HCT116 (cell line): ENCODE results near the gene ADAMTSL5. TPM values are rescaled to one million over a fixed set of nuclear protein-coding genes. Genes with fewer than 3 reads are reported as not detected.

Source experiments
- ATAC-seq: fragments of 200-7000 bp; cut with Tn5 transposase; 2 replicates; pipeline ENCODE4 v1.9.1; 2020; ENCODE audit warnings: mild to moderate bottlenecking, moderate library complexity
- BruUV-seq: library from RNA; stranded (reverse); fragments of 400-500 nt; replicated peaks from 2 replicates; lab custom pipeline; 2021; lab: Mats Ljungman, UMichigan
- CTCF ChIA-PET: fragments of 300-600 bp; sonication (Branson Sonifier 250); formaldehyde crosslinking; loops from one replicate; lab custom pipeline; 2021; ENCODE audit warnings: antibody characterized with exemption; lab: Charles Lee
- POLR2A ChIA-PET: fragments of 300-600, 350-600 bp; sonication (Branson Sonifier 250); formaldehyde crosslinking; loops from one replicate; lab custom pipeline; 2021; ENCODE audit warnings: antibody characterized with exemption; lab: Charles Lee
- RAD21 ChIA-PET, 2 experiments: fragments of 300-600 bp; sonication (Branson Sonifier 250); formaldehyde crosslinking; loops; one replicate each; lab custom pipeline; 2023; ENCODE audit warnings: low total read pairs in 2 of 2; ENCODE audit not compliant: uncharacterized antibody in 2 of 2, unreplicated experiment in 2 of 2, low non-redundant PET in 1 of 2; lab: Charles Lee
- DNase-seq: peaks from one replicate; pipeline ENCODE4 v3.0.0-alpha.2; 2010; ENCODE audit warnings: low read depth, low spot score
- H2AFZ ChIP-seq: fragments of 200-600 bp; shearing (Covaris generic), sonication (generic); 2 replicates; pipeline ENCODE4 v1.6.1; 2017; ENCODE audit warnings: low read depth, mixed run types, mixed read lengths, antibody characterized with exemption, low read length; ENCODE audit not compliant: poor library complexity, severe bottlenecking
- H3K27ac ChIP-seq: 2 replicates; pipeline ENCODE4 v1.5.1; 2012; ENCODE audit warnings: low read depth, low read length
- H3K27me3 ChIP-seq: fragments of 200-600 bp; sonication (generic); 2 replicates; pipeline ENCODE4 v1.6.1; 2016; ENCODE audit warnings: mixed run types, low read length, mixed read lengths; ENCODE audit not compliant: insufficient read depth
- H3K36me3 ChIP-seq, 2 experiments: fragments of 200-500 bp in 1 of 2; fragments of 200-600 bp in 1 of 2; sonication (Bioruptor generic) in 1 of 2; sonication (generic) in 1 of 2; 2 replicates each; pipeline versions ENCODE4 v1.5.1 to v1.6.1; 2014 to 2016; ENCODE audit warnings: low read length in 2 of 2, inconsistent platforms in 1 of 2, mixed read lengths in 1 of 2, mixed run types in 1 of 2; ENCODE audit not compliant: insufficient read depth in 2 of 2, control insufficient read depth in 1 of 2
- H3K4me1 ChIP-seq, 2 experiments: fragments of 200-600 bp in 1 of 2; sonication (generic) in 1 of 2; 2 replicates each; pipeline versions ENCODE4 v1.5.1 to v1.6.1; 2012 to 2017; ENCODE audit warnings: low read length in 2 of 2, inconsistent platforms in 1 of 2, mild to moderate bottlenecking in 1 of 2, mixed read lengths in 1 of 2, mixed run types in 1 of 2, moderate library complexity in 1 of 2; ENCODE audit not compliant: insufficient read depth in 2 of 2, control insufficient read depth in 1 of 2
- H3K4me2 ChIP-seq: fragments of 200-600 bp; sonication (generic); 2 replicates; pipeline ENCODE4 v1.6.1; 2017; ENCODE audit warnings: mixed run types, low read length, mixed read lengths
- H3K4me3 ChIP-seq, 2 experiments: fragments of 200-600 bp in 1 of 2; sonication (generic) in 1 of 2; replicated peaks in 1 of 2; 2 replicates each; pipeline ENCODE4 v1.5.1; 2011 to 2016; ENCODE audit warnings: low read length in 2 of 2, control low read depth in 1 of 2, low read depth in 1 of 2, mild to moderate bottlenecking in 1 of 2, mixed read lengths in 1 of 2, mixed run types in 1 of 2
- H3K79me2 ChIP-seq: fragments of 200-600 bp; sonication (generic); 2 replicates; pipeline ENCODE4 v1.6.1; 2017; ENCODE audit warnings: mild to moderate bottlenecking, mixed run types, low read length, moderate library complexity, mixed read lengths; ENCODE audit not compliant: insufficient read depth
- H3K9ac ChIP-seq: fragments of 200-600 bp; sonication (generic); 2 replicates; pipeline ENCODE4 v1.6.1; 2016; ENCODE audit warnings: low read length, mixed read lengths
- H3K9me2 ChIP-seq: fragments of 200-600 bp; sonication (generic), shearing (Covaris generic); 2 replicates; pipeline ENCODE4 v1.6.1; 2017; ENCODE audit warnings: mixed run types, mild to moderate bottlenecking, moderate library complexity; ENCODE audit not compliant: insufficient read depth
- H3K9me3 ChIP-seq, 2 experiments: fragments of 200-500 bp in 1 of 2; fragments of 200-600 bp in 1 of 2; sonication (Bioruptor generic) in 1 of 2; sonication (generic) in 1 of 2; 2 replicates each; pipeline ENCODE4 v1.6.1; 2014 to 2017; ENCODE audit warnings: low read length in 2 of 2, mixed read lengths in 2 of 2, inconsistent platforms in 1 of 2, low read depth in 1 of 2, mild to moderate bottlenecking in 1 of 2, mixed run types in 1 of 2, moderate library complexity in 1 of 2; ENCODE audit not compliant: control insufficient read depth in 1 of 2, insufficient read depth in 1 of 2
- H4K20me1 ChIP-seq: fragments of 200-600 bp; sonication (generic), shearing (Covaris generic); 2 replicates; pipeline ENCODE4 v1.6.1; 2017; ENCODE audit warnings: mixed run types, mild to moderate bottlenecking, moderate library complexity; ENCODE audit not compliant: insufficient read depth
- CBX3 ChIP-seq: IDR thresholded peaks from 2 replicates; pipeline ENCODE4 v1.6.1; 2012; ENCODE audit warnings: low read depth
- CEBPB ChIP-seq: IDR thresholded peaks from 2 replicates; pipeline ENCODE4 v1.6.1; 2012; ENCODE audit warnings: low read depth
- EZH2 ChIP-seq: fragments of 200-600 bp; sonication (generic); IDR thresholded peaks from 2 replicates; pipeline ENCODE4 v1.6.1; 2017; ENCODE audit warnings: antibody characterized with exemption, mixed run types
- FOSL1 ChIP-seq: IDR thresholded peaks from 2 replicates; pipeline ENCODE4 v1.6.1; 2012; ENCODE audit warnings: low read depth
- RAD21 ChIP-seq: IDR thresholded peaks from 2 replicates; pipeline ENCODE4 v1.6.1; 2012; ENCODE audit warnings: low read depth, mild to moderate bottlenecking
- SIN3A ChIP-seq: IDR thresholded peaks from 2 replicates; pipeline ENCODE4 v1.6.1; 2012; ENCODE audit warnings: low read depth
- TCF7L2 ChIP-seq: IDR thresholded peaks from 2 replicates; pipeline ENCODE4 v1.7.0; 2011; ENCODE audit warnings: borderline replicate concordance, inconsistent platforms; ENCODE audit not compliant: insufficient read depth, insufficient read length; ENCODE audit errors: extremely low read depth
- YY1 ChIP-seq: IDR thresholded peaks from 2 replicates; pipeline ENCODE4 v1.6.1; 2011; ENCODE audit warnings: low read length, low read depth, moderate library complexity, mild to moderate bottlenecking; ENCODE audit not compliant: insufficient replicate concordance; ENCODE audit errors: extremely low read depth
- ZNF274 ChIP-seq: fragments of 200-500 bp; sonication (Bioruptor generic); IDR thresholded peaks from 2 replicates; pipeline ENCODE4 v1.6.1; 2014; ENCODE audit warnings: mild to moderate bottlenecking, low read depth, low read length, inconsistent platforms
- intact Hi-C: fragments of 100-400 bp; cut with micrococcal nuclease; formaldehyde crosslinking; loops from 2 replicates; pipeline ENCODE4 v1.10.0; 2022
- total RNA-seq: library from RNA; stranded (reverse); gene quantifications from one replicate; pipeline ENCODE4 v1.2.1, GENCODE V29; 2021; ENCODE audit not compliant: unreplicated experiment
- TF ChIP-seq, protein P1 (sequence below): IDR thresholded peaks from 2 replicates; pipeline ENCODE4 v1.6.1; 2011; ENCODE audit warnings: mild to moderate bottlenecking, low read length, moderate library complexity; ENCODE audit not compliant: insufficient replicate concordance; ENCODE audit errors: extremely low read depth

ADAMTSL5 gene
- total RNA-seq, 1 experiment from 2014 or later, result 24.0 TPM

DNA sequence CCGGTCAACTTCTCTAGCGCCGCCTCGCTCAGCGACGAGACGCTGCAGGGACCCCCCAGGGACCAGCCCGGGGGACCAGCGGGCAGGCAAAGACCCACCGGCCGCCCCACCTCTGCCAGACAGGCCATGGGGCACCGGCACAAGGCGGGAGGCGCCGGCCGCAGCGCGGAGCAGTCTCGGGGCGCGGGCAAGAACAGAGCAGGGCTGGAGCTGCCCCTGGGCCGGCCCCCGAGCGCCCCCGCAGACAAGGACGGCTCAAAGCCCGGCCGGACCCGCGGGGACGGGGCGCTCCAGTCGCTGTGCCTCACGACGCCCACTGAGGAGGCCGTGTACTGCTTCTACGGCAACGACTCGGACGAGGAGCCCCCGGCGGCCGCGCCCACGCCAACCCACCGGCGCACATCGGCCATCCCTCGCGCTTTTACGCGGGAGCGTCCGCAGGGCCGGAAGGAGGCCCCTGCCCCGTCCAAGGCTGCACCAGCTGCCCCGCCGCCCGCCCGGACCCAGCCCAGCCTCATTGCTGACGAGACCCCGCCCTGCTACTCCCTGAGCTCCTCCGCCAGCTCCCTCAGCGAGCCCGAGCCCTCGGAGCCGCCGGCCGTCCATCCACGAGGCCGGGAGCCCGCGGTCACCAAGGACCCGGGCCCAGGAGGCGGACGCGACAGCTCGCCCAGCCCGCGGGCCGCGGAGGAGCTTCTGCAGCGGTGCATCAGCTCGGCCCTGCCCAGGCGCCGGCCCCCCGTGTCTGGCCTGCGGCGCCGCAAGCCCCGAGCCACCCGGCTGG lies 45.1 kb downstream of the ADAMTSL5 start:
- no peak for ATAC-seq
- H3K79me2 ChIP-seq, result peaks cover 11% of the 10 kb centered on the region; the same call in 1 of the 2 replicates
- H3K36me3 ChIP-seq, result no peaks in the 10 kb centered on the region; a peak in 1 of 4 replicates
- H3K27me3 ChIP-seq, result no peaks in the 10 kb centered on the region
- no peaks in the 10 kb centered on the region for H4K20me1 ChIP-seq
- ChIA-PET CTCF (interaction anchor here (2.2 kb wide), 1 partner anchor 12 kb away, joined by 9 read pairs; no protein-coding TSS in a partner anchor), RAD21 (no interaction called here), POLR2A (no interaction called here)
- no peaks in the 10 kb centered on the region for H3K9me3 ChIP-seq
- H3K9ac ChIP-seq, result no peak overlapping the region
- H3K27ac ChIP-seq, result peak overlapping the region; percentile 91; the same call in 1 of the 2 replicates
- H3K9me2 ChIP-seq, result no peaks in the 10 kb centered on the region
- H2AFZ ChIP-seq, result no peak overlapping the region
- H3K4me3 ChIP-seq, result peak overlapping the region in 1 of 2 experiments; percentile 66; a peak in 1 of 4 replicates
- peak overlapping the region; percentile 96; the same call in 1 of the 2 replicates for H3K4me2 ChIP-seq
- H3K4me1 ChIP-seq, result peaks cover 17 to 42% of the 10 kb centered on the region in 2 experiments
- intact Hi-C loops, result no loop called here
- BruUV-seq, result no TSS peak
- no peak for TF ChIP-seq ZNF274
- TF ChIP-seq TCF7L2, result no peak
- no peak for TF ChIP-seq EZH2
- no peak for TF ChIP-seq SIN3A
- TF ChIP-seq CEBPB, result no peak
- TF ChIP-seq YY1, result no peak
- TF ChIP-seq CBX3, result no peak
- TF ChIP-seq RAD21, result no peak
- TF ChIP-seq FOSL1, result no peak
- TF ChIP-seq, protein P1, sequence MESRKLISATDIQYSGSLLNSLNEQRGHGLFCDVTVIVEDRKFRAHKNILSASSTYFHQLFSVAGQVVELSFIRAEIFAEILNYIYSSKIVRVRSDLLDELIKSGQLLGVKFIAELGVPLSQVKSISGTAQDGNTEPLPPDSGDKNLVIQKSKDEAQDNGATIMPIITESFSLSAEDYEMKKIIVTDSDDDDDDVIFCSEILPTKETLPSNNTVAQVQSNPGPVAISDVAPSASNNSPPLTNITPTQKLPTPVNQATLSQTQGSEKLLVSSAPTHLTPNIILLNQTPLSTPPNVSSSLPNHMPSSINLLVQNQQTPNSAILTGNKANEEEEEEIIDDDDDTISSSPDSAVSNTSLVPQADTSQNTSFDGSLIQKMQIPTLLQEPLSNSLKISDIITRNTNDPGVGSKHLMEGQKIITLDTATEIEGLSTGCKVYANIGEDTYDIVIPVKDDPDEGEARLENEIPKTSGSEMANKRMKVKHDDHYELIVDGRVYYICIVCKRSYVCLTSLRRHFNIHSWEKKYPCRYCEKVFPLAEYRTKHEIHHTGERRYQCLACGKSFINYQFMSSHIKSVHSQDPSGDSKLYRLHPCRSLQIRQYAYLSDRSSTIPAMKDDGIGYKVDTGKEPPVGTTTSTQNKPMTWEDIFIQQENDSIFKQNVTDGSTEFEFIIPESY, result no peak
- DNase-seq, result no peak
